Activated CD8-positive, alpha-beta T cell treated with anti-CD3 and anti-CD28 coated beads for 36 hours (primary cell): ENCODE data around the gene INO80C. TPM values are rescaled to one million over a fixed set of nuclear protein-coding genes. Genes with fewer than 3 reads are reported as not detected.

Experiments used
- ATAC-seq: fragments of 200-7000 bp; cut with Tn5 transposase; one replicate; pipeline ENCODE4 v1.10.0; 2021; ENCODE audit warnings: mild to moderate bottlenecking, moderate library complexity
- CTCF ChIA-PET: fragments of 350-600 bp; sonication (Branson Sonifier 250); formaldehyde crosslinking; loops from one replicate; lab custom pipeline; 2021; ENCODE audit warnings: antibody characterized with exemption; lab: Charles Lee
- POLR2A ChIA-PET: fragments of 350-600 bp; sonication (Branson Sonifier 250); formaldehyde crosslinking; loops from one replicate; lab custom pipeline; 2021; ENCODE audit warnings: antibody characterized with exemption; lab: Charles Lee
- DNase-seq: peaks from one replicate; pipeline ENCODE4 v3.0.0-alpha.2; 2020
- H3K27ac Mint-ChIP-seq: one replicate; pipeline ENCODE4 v1.8.0; 2021; ENCODE audit warnings: mild to moderate bottlenecking, mixed read lengths
- H3K27me3 Mint-ChIP-seq: one replicate; pipeline ENCODE4 v1.8.0; 2021; ENCODE audit warnings: mixed read lengths
- H3K36me3 Mint-ChIP-seq: one replicate; pipeline ENCODE4 v1.8.0; 2021; ENCODE audit warnings: low read depth, mixed read lengths
- H3K4me1 Mint-ChIP-seq: one replicate; pipeline ENCODE4 v1.8.0; 2021; ENCODE audit warnings: low read depth, mixed read lengths
- H3K4me3 Mint-ChIP-seq: one replicate; pipeline ENCODE4 v1.8.0; 2021; ENCODE audit warnings: mild to moderate bottlenecking, moderate library complexity, mixed read lengths
- H3K9me3 Mint-ChIP-seq: one replicate; pipeline ENCODE4 v1.8.0; 2021; ENCODE audit warnings: mixed read lengths
- intact Hi-C: fragments of 100-400 bp; cut with micrococcal nuclease; formaldehyde crosslinking; loops from one replicate; pipeline ENCODE4 v1.10.0; 2022
- total RNA-seq, 2 experiments: library from RNA; stranded (reverse); gene quantifications; one replicate each; pipeline ENCODE4 v1.2.3, GENCODE V29; 2021
- TF ChIP-seq, protein P1 (sequence below): fragments of 200-600 bp; IDR thresholded peaks from one replicate; pipeline ENCODE4 v1.8.0; 2022; ENCODE audit warnings: antibody characterized with exemption, mild to moderate bottlenecking

INO80C gene
- total RNA-seq, 2 experiments from 2014 or later, result 23.3 to 25.9 TPM

DNA sequence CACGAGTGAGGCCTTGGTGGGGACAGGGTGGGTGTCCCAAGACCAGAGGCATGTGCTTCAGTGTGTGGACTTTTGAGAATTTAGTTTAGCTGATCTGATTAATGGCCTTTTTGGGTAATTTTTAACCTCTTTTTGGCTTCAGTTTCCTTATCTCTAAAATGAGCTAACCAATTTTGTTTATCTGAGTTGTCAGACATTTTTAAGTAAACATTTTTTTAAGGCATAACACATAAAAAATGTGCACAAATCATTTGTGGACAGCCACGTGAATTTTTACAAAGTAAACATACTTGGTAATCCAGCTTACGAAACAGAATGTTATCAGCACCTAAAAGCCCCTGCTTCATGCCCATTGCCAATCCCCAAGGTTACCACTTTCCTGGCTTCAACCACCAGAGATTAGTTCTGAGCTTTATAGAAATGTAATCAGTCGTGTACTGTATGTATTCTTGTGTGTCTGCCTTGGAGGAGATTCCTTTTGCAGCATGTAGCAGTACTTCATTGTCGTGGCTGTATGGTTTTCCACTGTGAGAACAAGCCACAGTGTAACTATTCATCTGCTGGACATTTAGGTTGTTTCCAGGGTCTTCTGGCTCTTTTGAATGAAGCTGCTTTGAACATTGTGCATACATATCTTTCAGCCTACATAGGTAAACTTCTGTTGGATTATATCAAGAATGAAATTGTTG lies 8.4 kb upstream of the INO80C start:
- DNase-seq (no peak), ATAC-seq (no peak)
- Mint-ChIP-seq H3K27ac (no peak overlapping the region), H3K36me3 (no peaks in the 10 kb centered on the region), H3K9me3 (no peaks in the 10 kb centered on the region), H3K4me3 (no peak overlapping the region), H3K27me3 (peaks cover 1% of the 10 kb centered on the region), H3K4me1 (no peaks in the 10 kb centered on the region)
- TF ChIP-seq, protein P1, sequence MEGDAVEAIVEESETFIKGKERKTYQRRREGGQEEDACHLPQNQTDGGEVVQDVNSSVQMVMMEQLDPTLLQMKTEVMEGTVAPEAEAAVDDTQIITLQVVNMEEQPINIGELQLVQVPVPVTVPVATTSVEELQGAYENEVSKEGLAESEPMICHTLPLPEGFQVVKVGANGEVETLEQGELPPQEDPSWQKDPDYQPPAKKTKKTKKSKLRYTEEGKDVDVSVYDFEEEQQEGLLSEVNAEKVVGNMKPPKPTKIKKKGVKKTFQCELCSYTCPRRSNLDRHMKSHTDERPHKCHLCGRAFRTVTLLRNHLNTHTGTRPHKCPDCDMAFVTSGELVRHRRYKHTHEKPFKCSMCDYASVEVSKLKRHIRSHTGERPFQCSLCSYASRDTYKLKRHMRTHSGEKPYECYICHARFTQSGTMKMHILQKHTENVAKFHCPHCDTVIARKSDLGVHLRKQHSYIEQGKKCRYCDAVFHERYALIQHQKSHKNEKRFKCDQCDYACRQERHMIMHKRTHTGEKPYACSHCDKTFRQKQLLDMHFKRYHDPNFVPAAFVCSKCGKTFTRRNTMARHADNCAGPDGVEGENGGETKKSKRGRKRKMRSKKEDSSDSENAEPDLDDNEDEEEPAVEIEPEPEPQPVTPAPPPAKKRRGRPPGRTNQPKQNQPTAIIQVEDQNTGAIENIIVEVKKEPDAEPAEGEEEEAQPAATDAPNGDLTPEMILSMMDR, result no peak
- ChIA-PET CTCF (interaction anchor here (1.0 kb wide), 1 partner anchor 99 kb away, joined by 3 read pairs; no protein-coding TSS in a partner anchor), POLR2A (interaction anchor here (0.6 kb wide), 2 partner anchors 9 to 37 kb away, joined by 3 read pairs; no protein-coding TSS in a partner anchor)
- intact Hi-C loops, result no loop called here

DNA sequence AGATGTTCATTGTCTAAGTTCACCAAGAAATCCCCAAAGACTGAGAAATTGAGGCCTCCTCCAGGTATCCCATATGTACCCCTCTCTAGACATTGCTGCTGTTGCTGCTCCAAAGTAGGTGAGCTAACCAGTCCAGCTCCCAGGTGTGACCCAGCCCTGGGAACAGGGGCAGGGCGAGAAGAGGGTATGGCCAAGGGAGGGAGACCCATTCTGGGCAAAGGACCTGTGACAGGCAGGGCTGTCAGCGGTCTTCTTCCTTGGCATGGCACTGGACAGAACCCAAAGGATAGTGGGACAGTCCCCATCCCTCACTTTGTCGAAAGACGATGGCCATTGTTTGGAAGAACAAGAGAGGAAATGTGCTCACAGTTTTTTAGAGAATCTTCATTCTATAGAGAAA lies 7.2 kb upstream of the INO80C start:
- Mint-ChIP-seq H3K9me3 (no peaks in the 10 kb centered on the region), H3K4me3 (no peak overlapping the region), H3K27ac (no peak overlapping the region), H3K27me3 (peaks cover 1% of the 10 kb centered on the region), H3K4me1 (no peaks in the 10 kb centered on the region), H3K36me3 (no peaks in the 10 kb centered on the region)
- no peak for DNase-seq
- CTCF ChIA-PET, result no interaction called here
- intact Hi-C loops, result no loop called here
- ATAC-seq, result no peak
- POLR2A ChIA-PET, result no interaction called here
- TF ChIP-seq, protein P1, result no peak

DNA sequence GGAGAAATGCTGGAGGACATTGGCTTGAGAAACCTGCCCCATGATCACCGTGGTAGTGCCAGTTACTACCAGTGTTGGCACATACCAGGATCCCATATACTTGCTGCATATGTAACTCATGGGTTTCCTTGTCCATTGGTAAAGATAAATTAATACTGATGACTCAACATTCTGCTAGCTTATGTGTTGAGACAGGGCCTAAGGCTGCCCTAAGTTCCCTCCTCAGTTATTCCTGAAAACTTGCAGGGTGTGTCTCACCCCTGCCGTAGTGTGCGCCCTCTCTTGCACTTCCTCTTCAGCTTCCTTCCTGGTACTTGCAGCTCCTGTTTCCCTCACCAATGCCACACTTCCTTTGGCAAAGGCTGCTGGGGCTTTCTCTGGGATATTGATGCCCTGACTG lies 4.3 kb upstream of the INO80C start:
- H3K27me3 Mint-ChIP-seq, result peaks cover 1% of the 10 kb centered on the region
- ATAC-seq (no peak), DNase-seq (no peak)
- no peak overlapping the region for H3K27ac Mint-ChIP-seq
- H3K4me1 Mint-ChIP-seq, result peaks cover 6% of the 10 kb centered on the region
- ChIA-PET POLR2A (no interaction called here), CTCF (interaction anchor here (0.9 kb wide), 1 partner anchor 115 kb away, joined by 4 read pairs; no protein-coding TSS in a partner anchor)
- no peak overlapping the region for H3K4me3 Mint-ChIP-seq
- H3K36me3 Mint-ChIP-seq, result peaks cover 1% of the 10 kb centered on the region
- TF ChIP-seq, protein P1, result no peak
- H3K9me3 Mint-ChIP-seq, result no peaks in the 10 kb centered on the region
- intact Hi-C loops, result no loop called here

DNA sequence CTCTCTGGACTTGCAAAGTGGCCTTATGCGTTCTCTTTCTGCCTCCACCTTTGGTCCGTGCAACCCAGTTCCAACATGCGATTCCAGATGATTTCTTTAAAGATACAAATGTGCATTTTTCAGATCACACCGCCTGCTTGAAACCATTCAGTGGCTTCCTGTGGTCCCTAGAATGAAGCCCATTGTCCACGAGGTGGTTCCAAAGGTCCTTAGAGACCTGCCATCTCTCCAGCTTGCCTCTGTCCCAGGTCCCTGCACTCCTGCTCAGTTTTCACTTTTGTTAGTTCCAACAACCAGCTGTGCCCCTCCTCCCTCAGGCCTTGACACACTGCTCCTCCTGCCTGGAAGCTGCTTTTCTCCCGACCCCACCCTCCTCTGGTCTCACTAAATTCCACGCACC lies 3.6 kb upstream of the INO80C start:
- intact Hi-C loops, result no loop called here
- Mint-ChIP-seq H3K27me3 (peaks cover 1% of the 10 kb centered on the region), H3K27ac (no peak overlapping the region), H3K9me3 (no peaks in the 10 kb centered on the region), H3K4me1 (peaks cover 11% of the 10 kb centered on the region), H3K36me3 (peaks cover 4% of the 10 kb centered on the region), H3K4me3 (no peak overlapping the region)
- POLR2A ChIA-PET, result no interaction called here
- ATAC-seq, result no peak
- DNase-seq, result no peak
- TF ChIP-seq, protein P1, result no peak
- CTCF ChIA-PET, result no interaction called here

DNA sequence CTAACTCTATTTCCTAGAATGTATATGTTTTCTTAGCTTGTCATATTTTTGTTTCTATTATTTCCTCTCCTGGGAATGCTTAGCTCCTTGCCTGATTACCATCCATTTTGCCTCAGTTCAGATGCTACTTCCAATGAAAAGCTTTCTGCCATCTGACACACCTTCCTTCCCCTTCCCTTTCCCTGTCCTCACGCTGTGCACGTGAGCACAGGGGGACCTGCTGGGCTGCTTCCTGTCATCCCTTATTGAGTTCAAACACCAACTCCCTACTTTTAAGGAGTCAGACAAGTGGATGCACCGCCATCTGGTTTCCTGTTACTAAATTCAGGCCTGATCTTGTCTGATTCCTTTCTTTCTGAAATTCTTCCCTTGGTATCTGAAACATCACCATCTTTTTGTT lies 2.4 kb upstream of the INO80C start:
- no peaks in the 10 kb centered on the region for H3K9me3 Mint-ChIP-seq
- peaks cover 7% of the 10 kb centered on the region for H3K36me3 Mint-ChIP-seq
- ATAC-seq, result no peak
- TF ChIP-seq, protein P1, result no peak
- H3K4me1 Mint-ChIP-seq, result peaks cover 22% of the 10 kb centered on the region
- intact Hi-C loops, result no loop called here
- H3K4me3 Mint-ChIP-seq, result no peak overlapping the region
- CTCF ChIA-PET, result no interaction called here
- peaks cover 1% of the 10 kb centered on the region for H3K27me3 Mint-ChIP-seq
- H3K27ac Mint-ChIP-seq, result no peak overlapping the region
- no peak for DNase-seq
- POLR2A ChIA-PET, result interaction anchor here (3.6 kb wide), 1 partner anchor 17 kb away, joined by 13 read pairs; no protein-coding TSS in a partner anchor
